ENCODE data around the gene NLRP11. TPM values are rescaled to one million over a fixed set of nuclear protein-coding genes. Genes with fewer than 3 reads are reported as not detected.

The NLRP11 gene
- total RNA-seq, 2 donors from 2014 or later, result not detected

- ATAC-seq (ENCODE audit: insufficient number of reproducible peaks, low FRiP score, low read depth) (no peak), DNase-seq (ENCODE audit: low spot score) (no peak)
- H3K4me3 ChIP-seq, result no peak overlapping the region
- H3K4me1 ChIP-seq (ENCODE audit: control insufficient read depth in 1 of 2, low read depth in 2 of 2), result no peaks in the 10 kb centered on the region
- no peaks in the 10 kb centered on the region for H3K36me3 ChIP-seq
- no peak for TF ChIP-seq CTCF (IDR thresholded peaks at IDR 0.05)
- H3K9me3 ChIP-seq, result no peaks in the 10 kb centered on the region
- H3K27ac ChIP-seq, result no peak overlapping the region
- no peaks in the 10 kb centered on the region for H3K27me3 ChIP-seq (replicated peaks; ENCODE audit: insufficient read depth)
These were observed 81.1 kb downstream of the NLRP11 start for GRCh38 chr19:55750715-55751114.

- Histone ChIP-seq H3K9me3 (no peaks in the 10 kb centered on the region), H3K27me3 (replicated peaks; ENCODE audit: insufficient read depth) (no peaks in the 10 kb centered on the region), H3K36me3 (no peaks in the 10 kb centered on the region), H3K4me1 (ENCODE audit: control insufficient read depth in 1 of 2, low read depth in 2 of 2) (no peaks in the 10 kb centered on the region), H3K4me3 (no peak within 1 kb of the TSS), H3K27ac (no peak within 1 kb of the TSS)
- DNase-seq (ENCODE audit: low spot score) (no peak), ATAC-seq (ENCODE audit: insufficient number of reproducible peaks, low FRiP score, low read depth) (no peak)
- no peak for TF ChIP-seq CTCF (IDR thresholded peaks at IDR 0.05)
These were observed 93.5 kb downstream of the NLRP11 start, which contains the start of gene NLRP9 for GRCh38 chr19:55738302-55738701. NLRP9 (minus strand) TSS chr19:55738402; CDS start chr19:55738374, 28 bp downstream.

Other genes starting within 250 kb of the NLRP11 start
- 10 to 100 TPM in 1 of 2 donors, 1 to 10 TPM in 1; 9.5 to 17.3 TPM for gene FIZ1, start 232.5 kb downstream of the NLRP11 start, total RNA-seq
- gene ZNF524, start 231.7 kb downstream of the NLRP11 start, total RNA-seq, result 10 to 100 TPM; 21.7 to 26.4 TPM
- gene ZNF865, start 226.4 kb downstream of the NLRP11 start, total RNA-seq, result 10 to 100 TPM; 11.9 to 14.5 TPM
- gene ZNF784, start 207.4 kb downstream of the NLRP11 start, total RNA-seq, result 10 to 100 TPM in 1 of 2 donors, 1 to 10 TPM in 1; 8.5 to 13.0 TPM
- gene ZNF580, start 191.0 kb downstream of the NLRP11 start, total RNA-seq, result 10 to 100 TPM; 46.0 to 65.5 TPM
- gene ZNF581, start 188.3 kb downstream of the NLRP11 start, total RNA-seq, result 10 to 100 TPM in 1 of 2 donors, 1 to 10 TPM in 1; 6.7 to 23.8 TPM
- gene CCDC106, start 183.8 kb downstream of the NLRP11 start, total RNA-seq, result 10 to 100 TPM; 10.5 to 14.8 TPM
- gene U2AF2, start 177.0 kb downstream of the NLRP11 start, total RNA-seq, result 100 to 1,000 TPM in 1 of 2 donors, 10 to 100 TPM in 1; 77.3 to 106 TPM
- gene EPN1, start 156.8 kb downstream of the NLRP11 start, total RNA-seq, result 10 to 100 TPM; 91.3 to 93.5 TPM
- not detected for gene NLRP9, start 93.6 kb downstream of the NLRP11 start, total RNA-seq
- gene RFPL4A, start 72.9 kb downstream of the NLRP11 start, total RNA-seq, result not detected
- not detected for gene RFPL4AL1, start 62.9 kb downstream of the NLRP11 start, total RNA-seq
- not detected for gene NLRP4, start 4.5 kb upstream of the NLRP11 start, total RNA-seq
- not detected for gene NLRP13, start 100.3 kb upstream of the NLRP11 start, total RNA-seq
- not detected for gene NLRP8, start 115.8 kb upstream of the NLRP11 start, total RNA-seq
- gene NLRP5, start 154.8 kb upstream of the NLRP11 start, total RNA-seq, result not detected

Measured in thoracic aorta (tissue), 2 donors.